Cardiac muscle cell (in vitro differentiated cells and primary cell): ENCODE measurements around the gene TRAP1. TPM values are rescaled to one million over a fixed set of nuclear protein-coding genes. Genes with fewer than 3 reads are reported as not detected.

Source experiments
- DNase-seq, 2 donors: peaks; one replicate each; pipeline versions ENCODE4 v3.0.0 to v3.0.0-alpha.2; 2010 to 2017; ENCODE audit warnings: low read depth in 1 of 2, low spot score in 1 of 2
- H3K27ac ChIP-seq: fragments of 200-600 bp; sonication (generic); 2 replicates; pipeline ENCODE4 v1.5.1; 2016
- H3K27me3 ChIP-seq: fragments of 200-600 bp; sonication (generic); 2 replicates; pipeline ENCODE4 v1.6.0; 2016; ENCODE audit warnings: control low read depth
- H3K36me3 ChIP-seq: fragments of 200-600 bp; sonication (generic); 2 replicates; pipeline ENCODE4 v1.5.1; 2016; ENCODE audit warnings: control low read depth
- H3K4me1 ChIP-seq: fragments of 200-600 bp; sonication (generic); 2 replicates; pipeline ENCODE4 v1.8.1; 2017; ENCODE audit warnings: low read depth, mild to moderate bottlenecking, mixed run types
- H3K4me3 ChIP-seq: fragments of 200-600 bp; sonication (generic); 2 replicates; pipeline ENCODE4 v1.5.1; 2016; ENCODE audit warnings: mild to moderate bottlenecking
- H3K9me3 ChIP-seq: fragments of 200-600 bp; sonication (generic); 2 replicates; pipeline ENCODE4 v1.5.1; 2017; ENCODE audit warnings: low read depth, mild to moderate bottlenecking, control low read depth
- CTCF ChIP-seq: IDR thresholded peaks from 2 replicates; pipeline ENCODE4 v1.5.1; 2012; ENCODE audit warnings: low read depth, mild to moderate bottlenecking, low read length
- polyA plus RNA-seq: library from polyadenylated mRNA; unstranded; fragments of >200 nt; fragmentation: Nextera tagmentation; extraction: Ambion mirVana; gene quantifications from 2 replicates; pipeline ENCODE4 v1.2.1, GENCODE V29; 2016
- total RNA-seq: library from RNA; depleted of rRNA; stranded (reverse); fragments of >200 nt; gene quantifications from 2 replicates; pipeline ENCODE4 v1.2.3, GENCODE V29; 2016

Gene TRAP1
- total and polyA plus RNA-seq, 2 experiments from 2014 or later, result 157 to 164 TPM

GRCh38 chr16:3671424-3671823 is 45.9 kb downstream of the TRAP1 start:
- no peaks in the 10 kb centered on the region for H3K27me3 ChIP-seq
- H3K27ac ChIP-seq, result no peak overlapping the region
- no peak for TF ChIP-seq CTCF
- H3K9me3 ChIP-seq, result no peaks in the 10 kb centered on the region
- DNase-seq, result no peak
- peaks cover 16% of the 10 kb centered on the region for H3K36me3 ChIP-seq
- H3K4me3 ChIP-seq, result no peak overlapping the region
- no peaks in the 10 kb centered on the region for H3K4me1 ChIP-seq

GRCh38 chr16:3670711-3671110 is 46.6 kb downstream of the TRAP1 start:
- no peaks in the 10 kb centered on the region for H3K4me1 ChIP-seq
- DNase-seq, result no peak
- no peak overlapping the region for H3K27ac ChIP-seq
- TF ChIP-seq CTCF, result no peak
- no peak overlapping the region for H3K4me3 ChIP-seq
- peaks cover 14% of the 10 kb centered on the region for H3K36me3 ChIP-seq
- no peaks in the 10 kb centered on the region for H3K9me3 ChIP-seq
- H3K27me3 ChIP-seq, result no peaks in the 10 kb centered on the region

GRCh38 chr16:3669082-3669481 is 48.2 kb downstream of the TRAP1 start:
- no peaks in the 10 kb centered on the region for H3K4me1 ChIP-seq
- H3K27me3 ChIP-seq, result no peaks in the 10 kb centered on the region
- no peak for TF ChIP-seq CTCF
- no peak for DNase-seq
- H3K4me3 ChIP-seq, result no peak overlapping the region
- no peaks in the 10 kb centered on the region for H3K9me3 ChIP-seq
- peaks cover 8% of the 10 kb centered on the region for H3K36me3 ChIP-seq
- no peak overlapping the region for H3K27ac ChIP-seq

- H3K36me3 ChIP-seq, result peaks cover 11% of the 10 kb centered on the region
Measured at GRCh38 chr16:3668626-3669025, 48.7 kb downstream of the TRAP1 start.

GRCh38 chr16:3665508-3665907 is 51.8 kb downstream of the TRAP1 start:
- H3K4me3 ChIP-seq, result no peak overlapping the region
- no peaks in the 10 kb centered on the region for H3K4me1 ChIP-seq
- TF ChIP-seq CTCF, result no peak
- DNase-seq, result no peak
- no peaks in the 10 kb centered on the region for H3K9me3 ChIP-seq
- peaks cover 30% of the 10 kb centered on the region for H3K36me3 ChIP-seq
- no peak overlapping the region for H3K27ac ChIP-seq
- H3K27me3 ChIP-seq, result no peaks in the 10 kb centered on the region

More at GRCh38 chr16:3668626-3669025, 48.7 kb downstream of the TRAP1 start:
- no peaks in the 10 kb centered on the region for H3K9me3 ChIP-seq
- no peak for TF ChIP-seq CTCF
- no peak overlapping the region for H3K27ac ChIP-seq
- no peaks in the 10 kb centered on the region for H3K4me1 ChIP-seq
- no peaks in the 10 kb centered on the region for H3K27me3 ChIP-seq
- DNase-seq, result no peak
- H3K4me3 ChIP-seq, result no peak overlapping the region

- no peak for DNase-seq
- Histone ChIP-seq H3K4me3 (no peak overlapping the region), H3K27ac (no peak overlapping the region), H3K4me1 (no peaks in the 10 kb centered on the region), H3K36me3 (peaks cover 39% of the 10 kb centered on the region), H3K9me3 (no peaks in the 10 kb centered on the region), H3K27me3 (no peaks in the 10 kb centered on the region)
- TF ChIP-seq CTCF, result no peak
Measured at GRCh38 chr16:3664187-3664896, 53.0 kb downstream of the TRAP1 start.
